ENCODE measurements around the gene OSCAR. TPM values are rescaled to one million over a fixed set of nuclear protein-coding genes. Genes with fewer than 3 reads are reported as not detected.

OSCAR gene
- total RNA-seq, 2 donors from 2014 or later, result 0.20 to 0.44 TPM

GRCh38 chr19:54141356-54141755, 40.8 kb upstream of the OSCAR start:
- Mint-ChIP-seq H3K9me3 (no peaks in the 10 kb centered on the region), H3K27ac (peak overlapping the region; percentile 76), H3K36me3 (ENCODE audit: low read depth) (peaks cover 48% of the 10 kb centered on the region), H3K4me3 (no peak overlapping the region), H3K4me1 (peaks cover 25% of the 10 kb centered on the region), H3K27me3 (ENCODE audit: insufficient read depth) (no peaks in the 10 kb centered on the region)
- TF ChIP-seq, protein P1, sequence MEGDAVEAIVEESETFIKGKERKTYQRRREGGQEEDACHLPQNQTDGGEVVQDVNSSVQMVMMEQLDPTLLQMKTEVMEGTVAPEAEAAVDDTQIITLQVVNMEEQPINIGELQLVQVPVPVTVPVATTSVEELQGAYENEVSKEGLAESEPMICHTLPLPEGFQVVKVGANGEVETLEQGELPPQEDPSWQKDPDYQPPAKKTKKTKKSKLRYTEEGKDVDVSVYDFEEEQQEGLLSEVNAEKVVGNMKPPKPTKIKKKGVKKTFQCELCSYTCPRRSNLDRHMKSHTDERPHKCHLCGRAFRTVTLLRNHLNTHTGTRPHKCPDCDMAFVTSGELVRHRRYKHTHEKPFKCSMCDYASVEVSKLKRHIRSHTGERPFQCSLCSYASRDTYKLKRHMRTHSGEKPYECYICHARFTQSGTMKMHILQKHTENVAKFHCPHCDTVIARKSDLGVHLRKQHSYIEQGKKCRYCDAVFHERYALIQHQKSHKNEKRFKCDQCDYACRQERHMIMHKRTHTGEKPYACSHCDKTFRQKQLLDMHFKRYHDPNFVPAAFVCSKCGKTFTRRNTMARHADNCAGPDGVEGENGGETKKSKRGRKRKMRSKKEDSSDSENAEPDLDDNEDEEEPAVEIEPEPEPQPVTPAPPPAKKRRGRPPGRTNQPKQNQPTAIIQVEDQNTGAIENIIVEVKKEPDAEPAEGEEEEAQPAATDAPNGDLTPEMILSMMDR (conservative IDR thresholded peaks at IDR 0.05), result no peak
- Histone ChIP-seq H3K27me3 (ENCODE audit: control insufficient read depth, insufficient read depth, low read length, poor library complexity, severe bottlenecking) (no peaks in the 10 kb centered on the region), H3K36me3 (ENCODE audit: control insufficient read depth, insufficient read depth, low read length) (peaks cover 70% of the 10 kb centered on the region), H3K27ac (ENCODE audit: low read depth, low read length) (no peak overlapping the region), H3K4me3 (ENCODE audit: low read length) (no peak overlapping the region), H3K4me1 (ENCODE audit: control insufficient read depth, insufficient read depth, low read length) (peaks cover 11% of the 10 kb centered on the region), H3K9ac (ENCODE audit: extremely low read depth, low read length, poor library complexity, severe bottlenecking) (no peak overlapping the region), H3K9me3 (ENCODE audit: control insufficient read depth, low read length) (no peaks in the 10 kb centered on the region)
- DNase-seq, result no peak
- WGBS, 2 experiments (ENCODE audit: insufficient coverage in 1 of 2, insufficient read length in 1 of 2), result 95 to 100% methylated on average over 1 to 3 of the region's 3 CpGs

- H3K27me3 Mint-ChIP-seq (ENCODE audit: insufficient read depth), result no peaks in the 10 kb centered on the region
- peak; percentile 58 for DNase-seq
- H3K27me3 ChIP-seq (ENCODE audit: control insufficient read depth, insufficient read depth, low read length, poor library complexity, severe bottlenecking), result no peaks in the 10 kb centered on the region
- peaks cover 43% of the 10 kb centered on the region for H3K36me3 ChIP-seq (ENCODE audit: control insufficient read depth, insufficient read depth, low read length)
- TF ChIP-seq, protein P1 (conservative IDR thresholded peaks at IDR 0.05), result no peak
- H3K9me3 Mint-ChIP-seq, result peaks cover 6% of the 10 kb centered on the region
- H3K9ac ChIP-seq (ENCODE audit: extremely low read depth, low read length, poor library complexity, severe bottlenecking), result peak overlapping the region; percentile 98
- peaks cover 31% of the 10 kb centered on the region for H3K4me1 Mint-ChIP-seq
- H3K27ac ChIP-seq (ENCODE audit: low read depth, low read length), result no peak overlapping the region
- peaks cover 2% of the 10 kb centered on the region for H3K9me3 ChIP-seq (ENCODE audit: control insufficient read depth, low read length)
- H3K4me3 Mint-ChIP-seq, result peak overlapping the region; percentile 86
- H3K27ac Mint-ChIP-seq, result peak overlapping the region; percentile 94
- WGBS, 2 experiments (ENCODE audit: insufficient coverage in 1 of 2, insufficient read length in 1 of 2), result 43 to 46% methylated on average over 22 to 26 of the region's 31 CpGs
- peaks cover 30% of the 10 kb centered on the region for H3K36me3 Mint-ChIP-seq (ENCODE audit: low read depth)
- H3K4me3 ChIP-seq (ENCODE audit: low read length), result peak overlapping the region; percentile 86
- peaks cover 11% of the 10 kb centered on the region for H3K4me1 ChIP-seq (ENCODE audit: control insufficient read depth, insufficient read depth, low read length)
These were observed 38.1 kb upstream of the OSCAR start for GRCh38 chr19:54138489-54139256.

DNA sequence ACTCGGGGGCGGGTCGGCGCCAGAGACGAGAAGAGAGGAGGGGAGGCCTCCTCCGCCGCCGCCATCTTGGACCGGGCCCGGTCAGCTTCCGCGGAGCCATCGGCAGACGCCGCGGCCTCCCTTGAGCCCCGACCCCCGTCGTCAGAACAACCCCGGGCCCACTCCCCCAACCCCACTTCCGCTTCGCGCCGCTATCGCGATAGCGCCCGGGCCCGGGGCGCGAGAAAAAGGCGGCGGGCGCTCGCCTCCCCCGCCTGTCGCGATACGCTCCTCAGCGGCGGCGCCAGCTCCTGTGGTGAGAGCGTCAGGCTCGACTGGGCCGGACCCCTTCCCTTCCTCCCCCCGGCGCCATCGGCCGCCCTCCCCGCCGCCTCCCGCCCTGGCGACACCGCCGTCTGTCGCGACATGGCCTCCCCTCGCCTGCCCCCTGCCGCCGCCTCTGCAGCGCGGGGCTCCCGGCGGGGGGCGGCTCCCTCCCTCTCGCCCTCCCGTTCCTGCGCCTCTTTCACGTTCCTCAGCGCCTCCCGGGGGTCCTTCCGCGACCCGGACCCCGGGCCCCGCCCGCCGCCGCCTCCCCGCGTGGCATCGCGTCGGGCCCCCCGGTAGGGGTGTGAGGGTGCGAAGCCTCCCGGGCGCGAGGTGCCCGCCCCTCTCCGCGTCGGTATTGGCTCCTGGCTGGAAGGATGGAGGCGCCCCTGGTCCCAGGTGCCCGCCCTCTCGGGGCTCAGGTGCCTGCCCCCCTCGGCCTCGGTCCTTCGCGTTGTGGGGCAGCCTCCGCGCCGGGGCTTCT, 37.3 kb upstream of the OSCAR start, which contains the start of gene CNOT3:
CNOT3 (plus strand) TSS at position 64 of the 790 bp plus-strand sequence. CDS start 5,217 bp downstream, outside the sequence.
- 0% methylated on average over 18 to 98 of the region's 103 CpGs for WGBS, 2 experiments (ENCODE audit: insufficient coverage in 1 of 2, insufficient read length in 1 of 2)
- Mint-ChIP-seq H3K4me1 (peaks cover 31% of the 10 kb centered on the region), H3K4me3 (peak within 1 kb of the TSS; percentile 86), H3K9me3 (peaks cover 8% of the 10 kb centered on the region), H3K27me3 (ENCODE audit: insufficient read depth) (no peaks in the 10 kb centered on the region), H3K27ac (peak within 1 kb of the TSS; percentile 94), H3K36me3 (ENCODE audit: low read depth) (peaks cover 24% of the 10 kb centered on the region)
- Histone ChIP-seq H3K27ac (ENCODE audit: low read depth, low read length) (peak within 1 kb of the TSS; percentile 94), H3K9ac (ENCODE audit: extremely low read depth, low read length, poor library complexity, severe bottlenecking) (peak within 1 kb of the TSS; percentile 98), H3K36me3 (ENCODE audit: control insufficient read depth, insufficient read depth, low read length) (peaks cover 35% of the 10 kb centered on the region), H3K27me3 (ENCODE audit: control insufficient read depth, insufficient read depth, low read length, poor library complexity, severe bottlenecking) (no peaks in the 10 kb centered on the region), H3K4me3 (ENCODE audit: low read length) (peak within 1 kb of the TSS; percentile 89), H3K4me1 (ENCODE audit: control insufficient read depth, insufficient read depth, low read length) (peaks cover 11% of the 10 kb centered on the region), H3K9me3 (ENCODE audit: control insufficient read depth, low read length) (peaks cover 5% of the 10 kb centered on the region)
- TF ChIP-seq, protein P1 (conservative IDR thresholded peaks at IDR 0.05), result peak; percentile 68
- no peak for DNase-seq

Measured in endodermal cell (in vitro differentiated cells).